ENCODE results near the gene PDZD4. TPM values are rescaled to one million over a fixed set of nuclear protein-coding genes. Genes with fewer than 3 reads are reported as not detected.

The PDZD4 gene
- total RNA-seq, 4 donors from 2014 or later, result 2.0 to 6.3 (median 3.0) TPM

DNA sequence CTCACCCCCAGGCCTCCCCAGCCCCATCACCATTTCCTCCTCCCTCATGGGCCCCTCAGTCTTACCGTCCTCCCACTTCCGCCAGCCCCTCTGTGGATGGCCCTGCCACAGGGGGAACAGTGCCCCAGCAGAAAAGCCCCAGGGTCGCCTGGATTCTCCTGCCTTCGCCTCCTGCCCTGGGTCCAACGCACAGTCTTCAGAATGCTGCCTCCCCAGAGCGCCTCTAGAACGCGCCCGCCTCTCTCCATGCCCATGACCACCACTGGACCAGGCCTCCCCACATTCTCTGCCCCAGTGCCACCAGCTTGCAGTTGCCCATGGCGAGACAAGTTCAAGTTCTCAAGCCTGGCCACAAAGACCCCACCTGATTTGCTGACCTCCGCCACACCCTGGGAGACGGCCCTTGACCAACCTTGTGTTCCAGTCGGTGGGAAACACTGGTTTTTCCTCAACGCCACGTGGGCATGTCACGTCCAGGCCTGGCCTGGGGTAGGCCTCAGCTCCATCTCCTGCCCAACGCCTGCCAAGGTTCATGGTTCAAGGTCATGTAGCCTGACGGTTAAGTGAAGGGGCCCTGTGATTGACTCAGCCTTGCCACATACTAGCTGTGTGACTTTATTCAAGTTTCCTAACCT lies 66.9 kb downstream of the PDZD4 start:
- 76% methylated on average over 8 of the region's 18 CpGs for WGBS
- Histone ChIP-seq H3K27me3 (no peaks in the 10 kb centered on the region), H3K9me3 (no peaks in the 10 kb centered on the region), H3K4me1 (peaks cover 27% of the 10 kb centered on the region), H3K36me3 (no peaks in the 10 kb centered on the region), H3K27ac (no peak overlapping the region), H3K4me3 (no peak overlapping the region)
- TF ChIP-seq POLR2A (IDR thresholded peaks at IDR 0.05), result no peak
- TF ChIP-seq POLR2AphosphoS5 (IDR thresholded peaks at IDR 0.05), result no peak
- TF ChIP-seq, protein P1, sequence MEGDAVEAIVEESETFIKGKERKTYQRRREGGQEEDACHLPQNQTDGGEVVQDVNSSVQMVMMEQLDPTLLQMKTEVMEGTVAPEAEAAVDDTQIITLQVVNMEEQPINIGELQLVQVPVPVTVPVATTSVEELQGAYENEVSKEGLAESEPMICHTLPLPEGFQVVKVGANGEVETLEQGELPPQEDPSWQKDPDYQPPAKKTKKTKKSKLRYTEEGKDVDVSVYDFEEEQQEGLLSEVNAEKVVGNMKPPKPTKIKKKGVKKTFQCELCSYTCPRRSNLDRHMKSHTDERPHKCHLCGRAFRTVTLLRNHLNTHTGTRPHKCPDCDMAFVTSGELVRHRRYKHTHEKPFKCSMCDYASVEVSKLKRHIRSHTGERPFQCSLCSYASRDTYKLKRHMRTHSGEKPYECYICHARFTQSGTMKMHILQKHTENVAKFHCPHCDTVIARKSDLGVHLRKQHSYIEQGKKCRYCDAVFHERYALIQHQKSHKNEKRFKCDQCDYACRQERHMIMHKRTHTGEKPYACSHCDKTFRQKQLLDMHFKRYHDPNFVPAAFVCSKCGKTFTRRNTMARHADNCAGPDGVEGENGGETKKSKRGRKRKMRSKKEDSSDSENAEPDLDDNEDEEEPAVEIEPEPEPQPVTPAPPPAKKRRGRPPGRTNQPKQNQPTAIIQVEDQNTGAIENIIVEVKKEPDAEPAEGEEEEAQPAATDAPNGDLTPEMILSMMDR (IDR thresholded peaks at IDR 0.05), result no peak
- TF ChIP-seq EP300 (IDR thresholded peaks at IDR 0.05), result no peak
- DNase-seq (ENCODE audit: low spot score in 2 of 2), result peak in 1 of 2 donors; percentile 59

DNA sequence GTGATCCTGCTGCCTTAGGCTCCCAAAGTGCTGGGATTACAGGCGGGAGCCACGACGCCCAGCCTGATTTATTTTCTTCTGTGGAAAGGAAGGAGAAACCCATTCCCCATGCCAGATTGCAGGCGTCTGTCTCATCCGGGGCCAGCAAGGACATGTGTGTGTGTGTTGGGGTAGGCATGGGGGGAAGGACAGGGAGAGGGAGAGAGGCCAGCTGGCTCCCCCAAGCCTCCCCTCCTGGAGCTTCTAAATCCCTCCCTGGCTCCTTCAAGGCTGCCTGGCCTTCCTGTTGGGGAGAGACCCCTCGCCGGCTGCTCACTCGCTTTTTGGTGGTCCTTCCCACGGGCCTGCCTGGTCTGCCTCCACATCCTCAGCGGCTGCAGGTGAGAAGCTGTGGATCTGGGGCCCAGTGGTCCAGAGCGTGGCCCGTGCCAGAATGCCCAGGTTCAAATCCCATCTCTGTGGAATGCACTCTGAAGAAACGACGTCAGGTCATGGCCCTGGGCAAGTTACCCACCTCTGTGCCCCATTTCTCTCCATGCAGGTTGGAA lies 67.6 kb downstream of the PDZD4 start:
- no peak overlapping the region for H3K27ac ChIP-seq
- peaks cover 27% of the 10 kb centered on the region for H3K4me1 ChIP-seq
- DNase-seq (ENCODE audit: low spot score in 2 of 2), result no peak
- no peak overlapping the region for H3K4me3 ChIP-seq
- TF ChIP-seq POLR2A (IDR thresholded peaks at IDR 0.05) (no peak), POLR2AphosphoS5 (IDR thresholded peaks at IDR 0.05) (no peak), EP300 (IDR thresholded peaks at IDR 0.05) (no peak)
- TF ChIP-seq, protein P1 (IDR thresholded peaks at IDR 0.05), result no peak
- 90% methylated on average over 12 of the region's 14 CpGs for WGBS
- H3K27me3 ChIP-seq, result no peaks in the 10 kb centered on the region
- no peaks in the 10 kb centered on the region for H3K9me3 ChIP-seq
- H3K36me3 ChIP-seq, result no peaks in the 10 kb centered on the region

DNA sequence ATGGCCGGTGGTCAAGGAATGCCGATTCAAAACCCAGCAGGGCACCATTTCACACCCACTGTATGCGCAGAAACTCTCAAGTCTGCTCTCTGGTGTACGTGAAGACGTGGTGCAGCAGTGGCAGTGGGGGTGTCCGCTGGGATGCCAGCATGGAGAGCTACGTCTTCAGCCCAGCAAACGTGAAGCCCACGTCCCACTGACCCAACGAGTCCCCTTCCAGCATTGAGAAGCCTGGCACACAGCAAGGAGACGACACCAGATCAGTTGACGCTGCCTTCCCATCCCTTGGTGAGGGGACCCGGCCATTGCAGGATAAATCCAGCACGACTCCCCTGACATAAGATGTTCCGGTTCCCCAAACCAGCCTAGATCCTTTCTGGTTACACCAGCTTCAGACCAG lies 68.5 kb downstream of the PDZD4 start:
- 85% methylated on average over 13 of the region's 15 CpGs for WGBS
- H3K36me3 ChIP-seq, result no peaks in the 10 kb centered on the region
- no peak overlapping the region for H3K4me3 ChIP-seq
- TF ChIP-seq POLR2AphosphoS5 (IDR thresholded peaks at IDR 0.05), result no peak
- no peak for TF ChIP-seq POLR2A (IDR thresholded peaks at IDR 0.05)
- TF ChIP-seq EP300 (IDR thresholded peaks at IDR 0.05), result no peak
- TF ChIP-seq, protein P1 (IDR thresholded peaks at IDR 0.05), result no peak
- H3K4me1 ChIP-seq, result peaks cover 27% of the 10 kb centered on the region
- DNase-seq (ENCODE audit: low spot score in 2 of 2), result no peak
- no peak overlapping the region for H3K27ac ChIP-seq
- no peaks in the 10 kb centered on the region for H3K9me3 ChIP-seq
- no peaks in the 10 kb centered on the region for H3K27me3 ChIP-seq

DNA sequence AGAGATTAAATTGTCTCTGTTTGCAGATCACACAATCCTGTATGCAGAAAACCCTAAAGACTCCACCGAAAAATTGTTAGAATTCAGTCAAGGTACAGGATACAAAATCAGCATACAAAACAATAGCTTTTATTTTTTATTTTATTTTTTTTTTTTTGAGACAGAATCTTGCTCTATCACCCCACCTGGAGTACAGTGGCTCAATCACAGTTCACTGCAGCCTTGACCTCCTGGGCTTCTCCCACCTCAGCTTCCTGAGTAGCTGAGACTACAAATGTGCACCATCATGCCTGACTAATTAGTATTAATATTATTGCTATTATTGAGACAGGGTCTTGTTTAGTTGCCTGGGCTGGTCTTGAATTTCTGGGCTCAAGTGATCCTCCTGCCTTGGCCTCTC lies 75.2 kb downstream of the PDZD4 start:
- TF ChIP-seq POLR2A (IDR thresholded peaks at IDR 0.05), result no peak
- TF ChIP-seq EP300 (IDR thresholded peaks at IDR 0.05), result no peak
- TF ChIP-seq POLR2AphosphoS5 (IDR thresholded peaks at IDR 0.05), result no peak
- TF ChIP-seq, protein P1 (IDR thresholded peaks at IDR 0.05), result no peak
- WGBS, result 86% methylated on average over 1 of the region's 1 CpG
- DNase-seq (ENCODE audit: low spot score in 2 of 2), result peak in 1 of 2 donors; percentile 14
- no peaks in the 10 kb centered on the region for H3K27me3 ChIP-seq
- no peak overlapping the region for H3K27ac ChIP-seq
- no peak overlapping the region for H3K4me3 ChIP-seq
- H3K4me1 ChIP-seq, result no peaks in the 10 kb centered on the region
- H3K36me3 ChIP-seq, result no peaks in the 10 kb centered on the region
- no peaks in the 10 kb centered on the region for H3K9me3 ChIP-seq

Other genes with a start within 250 kb of the PDZD4 start
- gene CCNQ, start 231.4 kb downstream of the PDZD4 start, total RNA-seq, result 10 to 100 TPM; 16.4 to 33.2 (median 29.3) TPM
- gene DUSP9, start 183.3 kb downstream of the PDZD4 start, total RNA-seq, result under 1 TPM in 2 of 4 donors, not detected in 2; 0.19 to 0.48 TPM
- 1 to 10 TPM; 1.2 to 1.8 (median 1.4) TPM for gene PNCK, start 156.7 kb downstream of the PDZD4 start, total RNA-seq
- gene SLC6A8, start 142.6 kb downstream of the PDZD4 start, total RNA-seq, result 10 to 100 TPM; 26.1 to 74.1 (median 45.2) TPM
- gene BCAP31, start 106.2 kb downstream of the PDZD4 start, total RNA-seq, result 100 to 1,000 TPM; 112 to 170 (median 167) TPM
- gene ABCD1, start 105.7 kb downstream of the PDZD4 start, total RNA-seq, result 1 to 10 TPM; 5.9 to 9.4 (median 7.4) TPM
- 10 to 100 TPM; 13.5 to 23.9 (median 19.8) TPM for gene PLXNB3, start 66.3 kb downstream of the PDZD4 start, total RNA-seq
- 1 to 10 TPM in 2 of 4 donors, under 1 TPM in 2; 0.42 to 3.1 (median 1.2) TPM for gene SRPK3, start 49.5 kb downstream of the PDZD4 start, total RNA-seq
- 100 to 1,000 TPM in 1 of 4 donors, 10 to 100 TPM in 3; 58.1 to 105 (median 93.8) TPM for gene IDH3G, start 36.2 kb downstream of the PDZD4 start, total RNA-seq
- gene SSR4, start 35.9 kb downstream of the PDZD4 start, total RNA-seq, result 100 to 1,000 TPM in 3 of 4 donors, 10 to 100 TPM in 1; 86.7 to 200 (median 150) TPM
- gene L1CAM, start 55.6 kb upstream of the PDZD4 start, total RNA-seq, result 10 to 100 TPM in 1 of 4 donors, 1 to 10 TPM in 3; 4.1 to 10.4 (median 8.5) TPM
- 1 to 10 TPM in 3 of 4 donors, under 1 TPM in 1; 0.78 to 2.4 (median 1.5) TPM for gene AVPR2, start 74.1 kb upstream of the PDZD4 start, total RNA-seq
- gene ARHGAP4, start 95.7 kb upstream of the PDZD4 start, total RNA-seq, result 10 to 100 TPM in 2 of 4 donors, 1 to 10 TPM in 2; 4.8 to 17.6 (median 9.6) TPM
- 10 to 100 TPM; 58.5 to 97.2 (median 73.0) TPM for gene NAA10, start 104.5 kb upstream of the PDZD4 start, total RNA-seq
- gene RENBP, start 114.1 kb upstream of the PDZD4 start, total RNA-seq, result 1 to 10 TPM; 1.7 to 9.9 (median 4.6) TPM
- gene HCFC1, start 141.3 kb upstream of the PDZD4 start, total RNA-seq, result 10 to 100 TPM; 51.9 to 72.2 (median 55.3) TPM
- gene TMEM187, start 142.2 kb upstream of the PDZD4 start, total RNA-seq, result 10 to 100 TPM in 1 of 4 donors, 1 to 10 TPM in 3; 7.8 to 10.7 (median 8.6) TPM
- gene IRAK1, start 189.4 kb upstream of the PDZD4 start, total RNA-seq, result 10 to 100 TPM; 51.3 to 61.5 (median 58.3) TPM